NCI-H2171 treated with DMSO at 0.1 percent for 48 hours (cell line): ENCODE results near the gene PDLIM7.

ENCODE experiments used
- DNase-seq: peaks from one replicate; lab custom pipeline; 2025; lab: John Stamatoyannopoulos, UW

PDLIM7 gene

GRCh38 chr5:177524941-177525655 lies 27.7 kb upstream of the PDLIM7 start:
- DNase-seq = no peak

GRCh38 chr5:177524539-177524900 lies 27.1 kb upstream of the PDLIM7 start:
- no peak for DNase-seq

GRCh38 chr5:177523711-177524538 lies 26.5 kb upstream of the PDLIM7 start:
- DNase-seq = no peak

- DNase-seq = no peak
Measured at GRCh38 chr5:177520916-177521513, 23.6 kb upstream of the PDLIM7 start.

GRCh38 chr5:177520271-177520670 lies 22.9 kb upstream of the PDLIM7 start:
- no peak for DNase-seq

GRCh38 chr5:177519463-177520235 lies 22.2 kb upstream of the PDLIM7 start:
- no peak for DNase-seq

- DNase-seq = peak; percentile 94
Measured at GRCh38 chr5:177516601-177517568, 19.5 kb upstream of the PDLIM7 start, which contains the start of gene DDX41. DDX41 (minus strand) TSS chr5:177516961; CDS start chr5:177516945, 16 bp downstream.

GRCh38 chr5:177515580-177515979 lies 18.2 kb upstream of the PDLIM7 start:
- DNase-seq = no peak

- DNase-seq = no peak
Measured at GRCh38 chr5:177514541-177514940, 17.1 kb upstream of the PDLIM7 start.

- DNase-seq = no peak
Measured at GRCh38 chr5:177513500-177513899, 16.1 kb upstream of the PDLIM7 start.

- no peak for DNase-seq
Measured at GRCh38 chr5:177512736-177513380, 15.5 kb upstream of the PDLIM7 start.

GRCh38 chr5:177511796-177512675 lies 14.6 kb upstream of the PDLIM7 start:
- no peak for DNase-seq

- no peak for DNase-seq
Measured at GRCh38 chr5:177511181-177511580, 13.8 kb upstream of the PDLIM7 start.

- no peak for DNase-seq
Measured at GRCh38 chr5:177510567-177511053, 13.2 kb upstream of the PDLIM7 start.

GRCh38 chr5:177509991-177510566 lies 12.7 kb upstream of the PDLIM7 start:
- no peak for DNase-seq

- DNase-seq = no peak
Measured at GRCh38 chr5:177509381-177509951, 12.1 kb upstream of the PDLIM7 start, which contains the start of gene DOK3. DOK3 (minus strand) TSS chr5:177509826; CDS start chr5:177509540, 286 bp downstream.

- DNase-seq = no peak
Measured at GRCh38 chr5:177508837-177509236, 11.4 kb upstream of the PDLIM7 start.

GRCh38 chr5:177508221-177508611 lies 10.8 kb upstream of the PDLIM7 start:
- no peak for DNase-seq
